ENCODE data around the gene UBE2E3.

UBE2E3 gene

DNA sequence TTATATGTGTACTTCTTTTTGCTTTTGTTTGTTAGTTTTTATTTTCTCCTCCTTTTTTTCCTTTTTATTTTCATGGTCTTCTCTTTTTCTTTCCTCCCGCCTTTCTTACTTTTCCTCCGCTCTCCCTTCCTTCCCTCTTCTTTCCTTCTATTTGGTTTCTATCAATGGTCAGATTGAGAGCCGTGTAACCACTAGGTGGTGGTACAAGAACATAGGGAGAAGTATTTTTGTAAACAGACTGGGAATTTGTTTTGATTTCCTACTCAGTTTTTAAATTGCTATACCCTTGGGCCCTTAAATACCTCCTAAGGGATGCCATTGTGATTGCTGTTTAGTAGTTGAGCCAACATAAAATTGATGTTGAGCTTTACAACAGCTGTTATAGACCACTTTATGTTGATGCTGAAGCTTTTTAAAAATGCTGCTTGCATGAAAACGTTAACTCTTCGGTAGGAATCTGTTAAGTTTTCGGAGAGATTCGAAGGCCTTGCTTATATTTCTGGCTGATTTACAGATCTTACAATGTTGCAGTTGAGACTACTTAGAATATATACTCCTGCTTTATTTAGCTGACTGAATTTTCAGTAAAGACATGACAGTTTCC lies 124.2 kb downstream of the UBE2E3 start:
- no peak overlapping the region for H3K4me3 ChIP-seq (ENCODE audit: low read depth, low read length)
- H3K27me3 ChIP-seq (ENCODE audit: insufficient read depth, low read depth, severe bottlenecking) = no peaks in the 10 kb centered on the region
- no peaks in the 10 kb centered on the region for H3K36me3 ChIP-seq
- peak; percentile 31 for DNase-seq
- TF ChIP-seq, protein P1, sequence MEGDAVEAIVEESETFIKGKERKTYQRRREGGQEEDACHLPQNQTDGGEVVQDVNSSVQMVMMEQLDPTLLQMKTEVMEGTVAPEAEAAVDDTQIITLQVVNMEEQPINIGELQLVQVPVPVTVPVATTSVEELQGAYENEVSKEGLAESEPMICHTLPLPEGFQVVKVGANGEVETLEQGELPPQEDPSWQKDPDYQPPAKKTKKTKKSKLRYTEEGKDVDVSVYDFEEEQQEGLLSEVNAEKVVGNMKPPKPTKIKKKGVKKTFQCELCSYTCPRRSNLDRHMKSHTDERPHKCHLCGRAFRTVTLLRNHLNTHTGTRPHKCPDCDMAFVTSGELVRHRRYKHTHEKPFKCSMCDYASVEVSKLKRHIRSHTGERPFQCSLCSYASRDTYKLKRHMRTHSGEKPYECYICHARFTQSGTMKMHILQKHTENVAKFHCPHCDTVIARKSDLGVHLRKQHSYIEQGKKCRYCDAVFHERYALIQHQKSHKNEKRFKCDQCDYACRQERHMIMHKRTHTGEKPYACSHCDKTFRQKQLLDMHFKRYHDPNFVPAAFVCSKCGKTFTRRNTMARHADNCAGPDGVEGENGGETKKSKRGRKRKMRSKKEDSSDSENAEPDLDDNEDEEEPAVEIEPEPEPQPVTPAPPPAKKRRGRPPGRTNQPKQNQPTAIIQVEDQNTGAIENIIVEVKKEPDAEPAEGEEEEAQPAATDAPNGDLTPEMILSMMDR (IDR thresholded peaks at IDR 0.05; ENCODE audit: low read depth, low read length) = peak; percentile 48
- H3K9me3 ChIP-seq (ENCODE audit: severe bottlenecking) = no peaks in the 10 kb centered on the region
- H3K27ac ChIP-seq = no peak overlapping the region

DNA sequence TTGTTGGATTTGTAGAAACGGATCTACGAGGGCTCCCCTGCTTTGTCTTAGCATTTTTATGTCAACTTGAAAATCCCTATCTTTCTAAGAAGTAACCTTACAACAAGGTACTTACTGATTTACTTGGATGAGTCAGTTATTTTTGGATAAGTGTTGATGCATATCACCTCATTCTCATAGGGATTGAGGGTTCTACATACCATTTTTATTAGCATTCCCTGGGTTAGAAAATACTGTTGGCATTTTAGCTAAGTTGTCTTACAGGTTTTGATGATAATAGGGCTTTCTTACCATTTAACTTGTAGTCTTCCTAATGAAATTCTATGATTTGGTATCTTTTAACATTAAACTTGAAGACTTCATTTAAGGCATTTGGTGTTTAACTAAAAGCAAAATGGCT lies 125.2 kb downstream of the UBE2E3 start:
- Histone ChIP-seq H3K27me3 (ENCODE audit: insufficient read depth, low read depth, severe bottlenecking) (no peaks in the 10 kb centered on the region), H3K36me3 (no peaks in the 10 kb centered on the region), H3K4me3 (ENCODE audit: low read depth, low read length) (no peak overlapping the region), H3K9me3 (ENCODE audit: severe bottlenecking) (no peaks in the 10 kb centered on the region), H3K27ac (no peak overlapping the region)
- no peak for DNase-seq
- TF ChIP-seq, protein P1 (IDR thresholded peaks at IDR 0.05; ENCODE audit: low read depth, low read length) = no peak

DNA sequence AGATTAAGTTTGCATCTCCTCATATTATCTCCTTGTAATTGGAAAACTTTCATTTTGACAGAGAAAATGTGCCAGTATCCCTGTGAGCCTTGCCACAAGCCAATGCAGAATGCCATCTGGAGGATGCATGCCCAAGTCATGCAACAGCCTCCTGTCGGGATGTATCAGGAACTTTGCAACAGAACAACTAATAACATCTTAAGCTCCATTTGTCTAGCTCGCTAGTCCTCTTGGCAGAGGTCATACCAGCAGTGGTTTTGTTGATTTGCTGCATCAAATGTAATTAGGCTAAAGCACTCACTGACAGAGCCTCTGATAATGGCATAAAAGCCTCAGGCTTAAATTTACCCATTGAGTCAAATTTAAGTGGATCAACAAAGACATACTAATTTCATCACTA lies 125.8 kb downstream of the UBE2E3 start:
- Histone ChIP-seq H3K9me3 (ENCODE audit: severe bottlenecking) (no peaks in the 10 kb centered on the region), H3K27me3 (ENCODE audit: insufficient read depth, low read depth, severe bottlenecking) (no peaks in the 10 kb centered on the region), H3K4me3 (ENCODE audit: low read depth, low read length) (no peak overlapping the region), H3K36me3 (no peaks in the 10 kb centered on the region), H3K27ac (no peak overlapping the region)
- DNase-seq = peak; percentile 48
- TF ChIP-seq, protein P1 (IDR thresholded peaks at IDR 0.05; ENCODE audit: low read depth, low read length) = no peak

DNA sequence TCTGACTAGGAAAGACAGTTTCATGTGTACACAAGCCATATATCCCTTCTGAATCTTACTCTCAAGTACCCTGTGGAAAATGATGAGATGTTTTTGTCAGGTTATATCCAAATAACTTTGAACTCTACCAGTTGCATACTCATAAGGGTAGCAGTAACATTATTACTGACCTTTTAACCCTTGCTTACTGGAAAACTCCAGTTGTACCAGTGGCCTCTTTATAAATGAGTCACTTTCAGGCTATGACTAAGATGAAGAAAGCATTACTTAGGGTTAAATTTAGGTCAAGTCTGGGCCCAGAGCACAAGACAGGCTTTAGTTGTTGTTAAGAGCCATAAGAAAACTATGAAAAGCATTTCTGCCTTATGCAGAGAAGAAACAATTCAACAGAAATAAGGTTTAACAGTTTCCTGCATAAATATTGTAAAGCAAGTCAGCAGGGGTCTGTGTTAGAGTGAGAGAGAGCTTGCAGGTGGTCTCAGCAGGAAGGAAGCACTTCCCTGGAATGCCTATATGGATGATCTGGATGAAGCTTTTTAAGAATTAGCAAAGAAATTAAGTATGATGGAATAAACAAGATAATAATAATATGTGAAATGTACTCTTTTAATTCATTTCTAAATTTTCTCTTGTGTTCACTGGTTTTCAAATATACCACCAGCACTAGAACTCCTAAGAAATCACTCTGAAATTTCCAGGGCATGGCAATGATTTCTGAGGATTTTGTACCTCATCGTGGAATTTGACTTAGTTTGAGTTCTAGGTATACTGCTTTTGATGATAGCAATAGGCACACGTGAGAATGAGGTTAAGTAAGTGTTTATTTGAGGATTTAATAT lies 126.6 kb downstream of the UBE2E3 start:
- no peaks in the 10 kb centered on the region for H3K9me3 ChIP-seq (ENCODE audit: severe bottlenecking)
- no peak overlapping the region for H3K27ac ChIP-seq
- no peaks in the 10 kb centered on the region for H3K27me3 ChIP-seq (ENCODE audit: insufficient read depth, low read depth, severe bottlenecking)
- H3K36me3 ChIP-seq = no peaks in the 10 kb centered on the region
- TF ChIP-seq, protein P1 (IDR thresholded peaks at IDR 0.05; ENCODE audit: low read depth, low read length) = no peak
- DNase-seq = no peak
- H3K4me3 ChIP-seq (ENCODE audit: low read depth, low read length) = no peak overlapping the region

DNA sequence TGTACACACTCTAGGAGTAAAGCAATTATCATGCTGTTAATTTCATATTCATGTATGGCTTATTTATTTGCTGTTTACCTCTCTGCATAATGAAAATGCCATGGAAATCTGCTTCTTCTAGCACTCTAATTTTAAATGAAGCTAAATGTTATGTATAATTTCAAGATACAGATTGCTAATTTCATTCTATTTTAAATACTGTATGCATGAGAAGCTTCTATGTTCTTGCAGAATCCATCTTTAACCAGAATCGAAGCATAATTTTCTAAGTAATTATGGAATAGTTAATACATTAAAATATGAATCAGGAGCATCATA lies 127.2 kb downstream of the UBE2E3 start:
- Histone ChIP-seq H3K9me3 (ENCODE audit: severe bottlenecking) (no peaks in the 10 kb centered on the region), H3K4me3 (ENCODE audit: low read depth, low read length) (no peak overlapping the region), H3K36me3 (no peaks in the 10 kb centered on the region), H3K27ac (no peak overlapping the region), H3K27me3 (ENCODE audit: insufficient read depth, low read depth, severe bottlenecking) (no peaks in the 10 kb centered on the region)
- no peak for DNase-seq
- TF ChIP-seq, protein P1 (IDR thresholded peaks at IDR 0.05; ENCODE audit: low read depth, low read length) = no peak

All from WERI-Rb-1 (cell line).